GM19023 (cell line): Measurements from ENCODE around the gene CFAP92.
"Not testable (repeated sequence)": the region's sequence is repeated elsewhere in the genome, so short reads cannot be mapped to it uniquely, and the experiment has no call there.

Experiments used
- ATAC-seq: cut with Tn5 transposase; IDR thresholded peaks from one replicate; pipeline ENCODE4 v1.9.1; 2021; ENCODE audit warnings: mild to moderate bottlenecking, moderate library complexity; ENCODE audit not compliant: unreplicated experiment

Gene CFAP92

GRCh38 chr3:128907706-128908445 lies 86.0 kb downstream of the CFAP92 start:
- no peak for ATAC-seq

- ATAC-seq, result no peak
These were observed 86.9 kb downstream of the CFAP92 start for GRCh38 chr3:128906804-128907525.

GRCh38 chr3:128906031-128906803 lies 87.7 kb downstream of the CFAP92 start:
- no peak for ATAC-seq

GRCh38 chr3:128903501-128903900 lies 90.4 kb downstream of the CFAP92 start:
- no peak for ATAC-seq

- ATAC-seq, result no peak
These were observed 91.5 kb downstream of the CFAP92 start for GRCh38 chr3:128902426-128902825.

- ATAC-seq, result no peak
These were observed 97.8 kb downstream of the CFAP92 start for GRCh38 chr3:128895843-128896697.

- no peak for ATAC-seq
These were observed 104.6 kb downstream of the CFAP92 start for GRCh38 chr3:128889139-128889894.

- no peak for ATAC-seq
These were observed 108.9 kb downstream of the CFAP92 start for GRCh38 chr3:128884992-128885391.

- no peak for ATAC-seq
These were observed 111.2 kb downstream of the CFAP92 start for GRCh38 chr3:128882719-128883118.

- ATAC-seq, result no peak
These were observed 112.3 kb downstream of the CFAP92 start for GRCh38 chr3:128881576-128881975.

- ATAC-seq, result not testable (repeated sequence)
These were observed 113.4 kb downstream of the CFAP92 start for GRCh38 chr3:128880455-128880854.

GRCh38 chr3:128879991-128880390 lies 113.9 kb downstream of the CFAP92 start:
- ATAC-seq, result no peak

GRCh38 chr3:128879125-128879969 lies 114.5 kb downstream of the CFAP92 start, which contains the start of gene ACAD9:
Gene ACAD9, plus strand, starts transcription at chr3:128879620. Its CDS starts 72 bp downstream, at chr3:128879692.
- ATAC-seq, result peak; percentile 91

- peak; percentile 6 for ATAC-seq
These were observed 115.2 kb downstream of the CFAP92 start for GRCh38 chr3:128878556-128879124.

GRCh38 chr3:128878011-128878457 lies 115.8 kb downstream of the CFAP92 start:
- no peak for ATAC-seq

- no peak for ATAC-seq
These were observed 118.2 kb downstream of the CFAP92 start for GRCh38 chr3:128875556-128876120.

GRCh38 chr3:128874481-128875180 lies 119.2 kb downstream of the CFAP92 start:
- no peak for ATAC-seq
